Measurements from ENCODE around the gene CACNB1.
"Not testable (repeated sequence)": the region's sequence is repeated elsewhere in the genome, so short reads cannot be mapped to it uniquely, and the experiment has no call there.

- not testable (repeated sequence) for TF ChIP-seq CTCF (IDR thresholded peaks at IDR 0.05; ENCODE audit: low read depth, low read length); POLR2A (IDR thresholded peaks at IDR 0.05; ENCODE audit: extremely low read depth, insufficient read length); MYC (IDR thresholded peaks at IDR 0.05; ENCODE audit: low read depth, low read length)
- TF ChIP-seq, protein P1, sequence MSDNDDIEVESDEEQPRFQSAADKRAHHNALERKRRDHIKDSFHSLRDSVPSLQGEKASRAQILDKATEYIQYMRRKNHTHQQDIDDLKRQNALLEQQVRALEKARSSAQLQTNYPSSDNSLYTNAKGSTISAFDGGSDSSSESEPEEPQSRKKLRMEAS (IDR thresholded peaks at IDR 0.05; ENCODE audit: low read depth, low read length) = not testable (repeated sequence)
Measured at GRCh38 chr17:39129544-39129943, 67.9 kb downstream of the CACNB1 start.

Measured in NB4 (cell line).